OCI-LY3 (cell line): Measurements from ENCODE around the gene OR56A1.

Experiments used
- H2AFZ ChIP-seq: fragments of 200-600, 300-600 bp; shearing (Covaris generic); 2 replicates; pipeline ENCODE4 v1.6.0; 2014; ENCODE audit warnings: antibody characterized with exemption, low read depth, low read length
- H3K27ac ChIP-seq: fragments of 200-600, 300-600 bp; sonication (generic); 2 replicates; pipeline ENCODE4 v1.5.1; 2014; ENCODE audit warnings: mild to moderate bottlenecking, low read length, moderate library complexity, mixed read lengths
- H3K27me3 ChIP-seq: fragments of 200-600, 300-600 bp; sonication (generic); 2 replicates; pipeline ENCODE4 v1.6.1; 2014; ENCODE audit warnings: low read depth, low read length, mixed read lengths
- H3K36me3 ChIP-seq: fragments of 200-600, 300-600 bp; sonication (generic); replicated peaks from 2 replicates; pipeline ENCODE3; 2014; ENCODE audit warnings: low read depth, low read length, mixed read lengths
- H3K4me1 ChIP-seq: fragments of 300-600, 200-600 bp; sonication (generic); 2 replicates; pipeline ENCODE4 v1.6.1; 2014; ENCODE audit warnings: low read length, mixed read lengths
- H3K4me2 ChIP-seq: fragments of 200-600, 300-600 bp; sonication (generic); 2 replicates; pipeline ENCODE4 v1.6.1; 2014; ENCODE audit warnings: low read length, mixed read lengths
- H3K4me3 ChIP-seq: fragments of 300-600, 200-600 bp; sonication (generic); 2 replicates; pipeline ENCODE4 v1.5.1; 2014; ENCODE audit warnings: antibody characterized with exemption, mild to moderate bottlenecking, low read length, moderate library complexity
- H3K79me2 ChIP-seq: fragments of 300-600, 200-600 bp; shearing (Covaris generic); 2 replicates; pipeline ENCODE4 v1.6.1; 2014; ENCODE audit warnings: mild to moderate bottlenecking, low read length, mixed read lengths
- H3K9ac ChIP-seq: fragments of 300-600, 200-600 bp; shearing (Covaris generic); 2 replicates; pipeline ENCODE4 v1.6.0; 2014; ENCODE audit warnings: mild to moderate bottlenecking, low read length, moderate library complexity
- H3K9me3 ChIP-seq: fragments of 200-600, 300-600 bp; shearing (Covaris generic); 2 replicates; pipeline ENCODE4 v1.6.1; 2014; ENCODE audit warnings: low read length, mixed read lengths; ENCODE audit not compliant: insufficient read depth
- H4K20me1 ChIP-seq: fragments of 200-600, 300-600 bp; sonication (generic); 2 replicates; pipeline ENCODE4 v1.6.1; 2016; ENCODE audit warnings: low read length, mixed read lengths; ENCODE audit not compliant: insufficient read depth
- EZH2phosphoT487 ChIP-seq: fragments of 200-600 bp; shearing (Covaris generic); IDR thresholded peaks from 2 replicates; pipeline ENCODE4 v1.6.1; 2018; ENCODE audit warnings: antibody characterized with exemption, mixed run types, low read depth
- TF ChIP-seq, protein P1 (sequence below): fragments of 200-600, 300-600 bp; sonication (generic); IDR thresholded peaks from 2 replicates; pipeline ENCODE4 v1.5.1; 2014; ENCODE audit warnings: antibody characterized with exemption, low read length, low read depth

Gene OR56A1

DNA sequence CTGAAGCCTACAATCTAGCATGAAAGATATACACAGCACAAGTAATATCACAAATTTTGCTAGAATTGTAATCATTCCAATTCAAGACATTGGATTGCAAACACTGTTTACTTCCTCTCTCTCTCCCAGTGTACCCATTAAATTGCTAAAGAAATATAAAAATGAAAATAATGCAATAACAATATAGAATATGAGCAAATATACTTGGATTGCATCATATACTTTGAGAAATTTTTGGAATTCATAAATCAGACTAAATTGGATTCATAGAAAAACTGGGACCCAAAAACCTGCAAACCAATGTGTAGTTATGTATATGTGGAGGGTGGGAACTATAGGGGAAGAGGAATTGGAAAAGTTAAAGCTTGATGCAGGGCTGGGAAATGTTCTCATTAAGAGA, 25.0 kb upstream of the OR56A1 start:
- Histone ChIP-seq H3K4me3 (no peak overlapping the region), H4K20me1 (no peaks in the 10 kb centered on the region), H3K9me3 (no peaks in the 10 kb centered on the region), H3K27ac (no peak overlapping the region), H3K4me1 (no peaks in the 10 kb centered on the region), H3K27me3 (peaks cover 42% of the 10 kb centered on the region), H3K4me2 (no peak overlapping the region), H3K9ac (no peak overlapping the region), H2AFZ (no peak overlapping the region), H3K79me2 (no peaks in the 10 kb centered on the region), H3K36me3 (no peaks in the 10 kb centered on the region)
- no peak for TF ChIP-seq EZH2phosphoT487
- TF ChIP-seq, protein P1, sequence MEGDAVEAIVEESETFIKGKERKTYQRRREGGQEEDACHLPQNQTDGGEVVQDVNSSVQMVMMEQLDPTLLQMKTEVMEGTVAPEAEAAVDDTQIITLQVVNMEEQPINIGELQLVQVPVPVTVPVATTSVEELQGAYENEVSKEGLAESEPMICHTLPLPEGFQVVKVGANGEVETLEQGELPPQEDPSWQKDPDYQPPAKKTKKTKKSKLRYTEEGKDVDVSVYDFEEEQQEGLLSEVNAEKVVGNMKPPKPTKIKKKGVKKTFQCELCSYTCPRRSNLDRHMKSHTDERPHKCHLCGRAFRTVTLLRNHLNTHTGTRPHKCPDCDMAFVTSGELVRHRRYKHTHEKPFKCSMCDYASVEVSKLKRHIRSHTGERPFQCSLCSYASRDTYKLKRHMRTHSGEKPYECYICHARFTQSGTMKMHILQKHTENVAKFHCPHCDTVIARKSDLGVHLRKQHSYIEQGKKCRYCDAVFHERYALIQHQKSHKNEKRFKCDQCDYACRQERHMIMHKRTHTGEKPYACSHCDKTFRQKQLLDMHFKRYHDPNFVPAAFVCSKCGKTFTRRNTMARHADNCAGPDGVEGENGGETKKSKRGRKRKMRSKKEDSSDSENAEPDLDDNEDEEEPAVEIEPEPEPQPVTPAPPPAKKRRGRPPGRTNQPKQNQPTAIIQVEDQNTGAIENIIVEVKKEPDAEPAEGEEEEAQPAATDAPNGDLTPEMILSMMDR, result no peak

- H3K9me3 ChIP-seq, result no peaks in the 10 kb centered on the region
- peaks cover 46% of the 10 kb centered on the region for H3K27me3 ChIP-seq
- no peaks in the 10 kb centered on the region for H3K36me3 ChIP-seq
- no peak overlapping the region for H3K9ac ChIP-seq
- H3K79me2 ChIP-seq, result no peaks in the 10 kb centered on the region
- H2AFZ ChIP-seq, result no peak overlapping the region
- no peak overlapping the region for H3K27ac ChIP-seq
- H4K20me1 ChIP-seq, result no peaks in the 10 kb centered on the region
- no peak overlapping the region for H3K4me2 ChIP-seq
- H3K4me1 ChIP-seq, result no peaks in the 10 kb centered on the region
- H3K4me3 ChIP-seq, result no peak overlapping the region
- no peak for TF ChIP-seq EZH2phosphoT487
- TF ChIP-seq, protein P1, result no peak
Observed at GRCh38 chr11:6052374-6052773, 21.8 kb upstream of the OR56A1 start.

GRCh38 chr11:6040874-6041273, 10.3 kb upstream of the OR56A1 start:
- no peaks in the 10 kb centered on the region for H3K9me3 ChIP-seq
- H3K9ac ChIP-seq, result no peak overlapping the region
- H3K36me3 ChIP-seq, result no peaks in the 10 kb centered on the region
- no peak overlapping the region for H3K4me3 ChIP-seq
- no peak overlapping the region for H3K4me2 ChIP-seq
- no peak overlapping the region for H3K27ac ChIP-seq
- no peaks in the 10 kb centered on the region for H4K20me1 ChIP-seq
- no peaks in the 10 kb centered on the region for H3K79me2 ChIP-seq
- TF ChIP-seq, protein P1, result no peak
- no peak for TF ChIP-seq EZH2phosphoT487
- H3K4me1 ChIP-seq, result no peaks in the 10 kb centered on the region
- H2AFZ ChIP-seq, result no peak overlapping the region
- no peaks in the 10 kb centered on the region for H3K27me3 ChIP-seq

- no peak overlapping the region for H3K4me2 ChIP-seq
- TF ChIP-seq EZH2phosphoT487, result no peak
- TF ChIP-seq, protein P1, result no peak
- H3K27me3 ChIP-seq, result peaks cover 27% of the 10 kb centered on the region
- no peaks in the 10 kb centered on the region for H3K9me3 ChIP-seq
- no peaks in the 10 kb centered on the region for H3K79me2 ChIP-seq
- no peak overlapping the region for H3K4me3 ChIP-seq
- no peak overlapping the region for H3K9ac ChIP-seq
- no peaks in the 10 kb centered on the region for H3K36me3 ChIP-seq
- no peaks in the 10 kb centered on the region for H4K20me1 ChIP-seq
- H3K27ac ChIP-seq, result no peak overlapping the region
- H3K4me1 ChIP-seq, result no peaks in the 10 kb centered on the region
- no peak overlapping the region for H2AFZ ChIP-seq
Observed at GRCh38 chr11:6027501-6027900, 3.1 kb downstream of the OR56A1 start.
